ENCODE data around the gene SPHKAP.

GRCh38 chr2:228136027-228136426 lies 45.5 kb downstream of the SPHKAP start:
- TF ChIP-seq, protein P1, sequence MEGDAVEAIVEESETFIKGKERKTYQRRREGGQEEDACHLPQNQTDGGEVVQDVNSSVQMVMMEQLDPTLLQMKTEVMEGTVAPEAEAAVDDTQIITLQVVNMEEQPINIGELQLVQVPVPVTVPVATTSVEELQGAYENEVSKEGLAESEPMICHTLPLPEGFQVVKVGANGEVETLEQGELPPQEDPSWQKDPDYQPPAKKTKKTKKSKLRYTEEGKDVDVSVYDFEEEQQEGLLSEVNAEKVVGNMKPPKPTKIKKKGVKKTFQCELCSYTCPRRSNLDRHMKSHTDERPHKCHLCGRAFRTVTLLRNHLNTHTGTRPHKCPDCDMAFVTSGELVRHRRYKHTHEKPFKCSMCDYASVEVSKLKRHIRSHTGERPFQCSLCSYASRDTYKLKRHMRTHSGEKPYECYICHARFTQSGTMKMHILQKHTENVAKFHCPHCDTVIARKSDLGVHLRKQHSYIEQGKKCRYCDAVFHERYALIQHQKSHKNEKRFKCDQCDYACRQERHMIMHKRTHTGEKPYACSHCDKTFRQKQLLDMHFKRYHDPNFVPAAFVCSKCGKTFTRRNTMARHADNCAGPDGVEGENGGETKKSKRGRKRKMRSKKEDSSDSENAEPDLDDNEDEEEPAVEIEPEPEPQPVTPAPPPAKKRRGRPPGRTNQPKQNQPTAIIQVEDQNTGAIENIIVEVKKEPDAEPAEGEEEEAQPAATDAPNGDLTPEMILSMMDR (IDR thresholded peaks at IDR 0.05): no peak
- no peak for TF ChIP-seq POLR2A (IDR thresholded peaks at IDR 0.05)
